HG02870 (cell line): ENCODE results near the gene ESR2.
"Not testable (repeated sequence)": the region's sequence is repeated elsewhere in the genome, so short reads cannot be mapped to it uniquely, and the experiment has no call there.

ENCODE experiments used
- ATAC-seq: cut with Tn5 transposase; IDR thresholded peaks from one replicate; pipeline ENCODE4 v1.9.1; 2021; ENCODE audit warnings: mild to moderate bottlenecking, moderate library complexity; ENCODE audit not compliant: unreplicated experiment

Gene ESR2

GRCh38 chr14:64158608-64159007, 135.6 kb downstream of the ESR2 start:
- ATAC-seq: no peak

- no peak for ATAC-seq
These were observed 144.2 kb downstream of the ESR2 start for GRCh38 chr14:64149921-64150320.

GRCh38 chr14:64147126-64147790, 146.9 kb downstream of the ESR2 start:
- ATAC-seq: no peak

- ATAC-seq: no peak
These were observed 156.4 kb downstream of the ESR2 start for GRCh38 chr14:64137657-64138290.

GRCh38 chr14:64126548-64126947, 167.6 kb downstream of the ESR2 start:
- ATAC-seq: no peak

GRCh38 chr14:64125270-64125669, 168.9 kb downstream of the ESR2 start:
- ATAC-seq: no peak

- no peak for ATAC-seq
These were observed 170.8 kb downstream of the ESR2 start for GRCh38 chr14:64123241-64123822.

- ATAC-seq: no peak
These were observed 174.2 kb downstream of the ESR2 start for GRCh38 chr14:64119980-64120379.

- ATAC-seq: no peak
These were observed 174.7 kb downstream of the ESR2 start for GRCh38 chr14:64119500-64119899.

- no peak for ATAC-seq
These were observed 175.3 kb downstream of the ESR2 start for GRCh38 chr14:64118892-64119291.

GRCh38 chr14:64118403-64118742, 175.8 kb downstream of the ESR2 start:
- ATAC-seq: not testable (repeated sequence)

- ATAC-seq: no peak
These were observed 176.3 kb downstream of the ESR2 start for GRCh38 chr14:64117671-64118402.

GRCh38 chr14:64115401-64115800, 178.8 kb downstream of the ESR2 start:
- ATAC-seq: no peak

- ATAC-seq: no peak
These were observed 179.4 kb downstream of the ESR2 start for GRCh38 chr14:64114796-64115195.

GRCh38 chr14:64114166-64114565, 180.0 kb downstream of the ESR2 start:
- no peak for ATAC-seq

- ATAC-seq: no peak
These were observed 181.1 kb downstream of the ESR2 start for GRCh38 chr14:64112867-64113678.

GRCh38 chr14:64110802-64111201, 183.4 kb downstream of the ESR2 start:
- ATAC-seq: no peak

GRCh38 chr14:64109819-64110554, 184.2 kb downstream of the ESR2 start:
- no peak for ATAC-seq

- ATAC-seq: no peak
These were observed 186.7 kb downstream of the ESR2 start for GRCh38 chr14:64107438-64107837.

- no peak for ATAC-seq
These were observed 196.1 kb downstream of the ESR2 start for GRCh38 chr14:64098120-64098519.
